Astrocyte of the spinal cord (primary cell): ENCODE measurements around the gene STK39.

Experiments
- DNase-seq: peaks from one replicate; pipeline ENCODE4 v3.0.0; 2011; ENCODE audit warnings: low read depth, low spot score
- H3K4me3 ChIP-seq: 2 replicates; pipeline ENCODE4 v1.5.1; 2011; ENCODE audit warnings: low read depth, mild to moderate bottlenecking, low read length, moderate library complexity
- in situ Hi-C: cut with HindIII; loops from 2 replicates; pipeline ENCODE4 v1.10.0; 2017; ENCODE audit warnings: low sequenced_read_pairs
- TF ChIP-seq, protein P1 (sequence below): IDR thresholded peaks from 2 replicates; pipeline ENCODE4 v1.5.1; 2012; ENCODE audit warnings: low read depth, mild to moderate bottlenecking, low read length, inconsistent platforms

STK39 gene

DNA sequence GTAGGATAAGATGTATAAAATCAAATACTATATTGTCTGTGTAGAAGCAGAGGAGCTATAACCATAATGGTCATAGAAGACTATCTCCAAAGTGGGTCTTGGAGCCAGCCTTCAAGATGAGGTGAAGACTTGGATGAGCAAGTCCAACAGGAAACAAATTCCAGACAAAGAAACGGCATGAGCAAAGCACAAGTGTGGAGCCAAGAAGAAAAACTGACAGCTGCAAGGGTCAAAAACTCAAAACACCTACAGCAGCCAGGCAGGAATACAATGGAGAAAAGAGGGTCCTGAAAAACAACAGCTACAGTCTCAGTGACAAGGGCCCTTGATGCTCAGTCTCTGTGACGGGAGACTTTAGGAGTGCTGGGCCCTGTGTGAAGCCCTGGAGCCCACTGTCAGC, 102.4 kb downstream of the STK39 start:
- in situ Hi-C loops: no loop called here
- no peak for DNase-seq
- TF ChIP-seq, protein P1, sequence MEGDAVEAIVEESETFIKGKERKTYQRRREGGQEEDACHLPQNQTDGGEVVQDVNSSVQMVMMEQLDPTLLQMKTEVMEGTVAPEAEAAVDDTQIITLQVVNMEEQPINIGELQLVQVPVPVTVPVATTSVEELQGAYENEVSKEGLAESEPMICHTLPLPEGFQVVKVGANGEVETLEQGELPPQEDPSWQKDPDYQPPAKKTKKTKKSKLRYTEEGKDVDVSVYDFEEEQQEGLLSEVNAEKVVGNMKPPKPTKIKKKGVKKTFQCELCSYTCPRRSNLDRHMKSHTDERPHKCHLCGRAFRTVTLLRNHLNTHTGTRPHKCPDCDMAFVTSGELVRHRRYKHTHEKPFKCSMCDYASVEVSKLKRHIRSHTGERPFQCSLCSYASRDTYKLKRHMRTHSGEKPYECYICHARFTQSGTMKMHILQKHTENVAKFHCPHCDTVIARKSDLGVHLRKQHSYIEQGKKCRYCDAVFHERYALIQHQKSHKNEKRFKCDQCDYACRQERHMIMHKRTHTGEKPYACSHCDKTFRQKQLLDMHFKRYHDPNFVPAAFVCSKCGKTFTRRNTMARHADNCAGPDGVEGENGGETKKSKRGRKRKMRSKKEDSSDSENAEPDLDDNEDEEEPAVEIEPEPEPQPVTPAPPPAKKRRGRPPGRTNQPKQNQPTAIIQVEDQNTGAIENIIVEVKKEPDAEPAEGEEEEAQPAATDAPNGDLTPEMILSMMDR: no peak
- H3K4me3 ChIP-seq: no peak overlapping the region

DNA sequence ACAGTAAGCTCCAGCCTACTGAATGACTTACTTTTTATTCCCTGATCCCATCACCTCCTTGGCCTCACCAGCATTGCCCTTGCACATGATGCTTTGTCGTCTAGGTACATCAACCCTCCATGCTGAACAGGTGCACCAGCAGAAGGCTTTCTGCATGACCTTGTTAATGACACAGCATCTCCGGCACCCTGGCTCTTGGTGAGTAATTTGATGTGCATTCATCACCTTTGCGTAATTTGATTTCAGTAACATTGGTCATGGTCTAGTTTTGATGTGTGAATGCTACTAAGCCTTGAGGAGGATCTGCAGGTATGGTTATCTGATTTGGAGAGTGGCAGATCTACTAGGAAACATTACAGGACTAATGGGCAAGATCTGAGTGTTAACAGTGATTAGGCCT, 103.6 kb downstream of the STK39 start:
- in situ Hi-C loops: no loop called here
- H3K4me3 ChIP-seq: no peak overlapping the region
- no peak for DNase-seq
- TF ChIP-seq, protein P1: no peak

DNA sequence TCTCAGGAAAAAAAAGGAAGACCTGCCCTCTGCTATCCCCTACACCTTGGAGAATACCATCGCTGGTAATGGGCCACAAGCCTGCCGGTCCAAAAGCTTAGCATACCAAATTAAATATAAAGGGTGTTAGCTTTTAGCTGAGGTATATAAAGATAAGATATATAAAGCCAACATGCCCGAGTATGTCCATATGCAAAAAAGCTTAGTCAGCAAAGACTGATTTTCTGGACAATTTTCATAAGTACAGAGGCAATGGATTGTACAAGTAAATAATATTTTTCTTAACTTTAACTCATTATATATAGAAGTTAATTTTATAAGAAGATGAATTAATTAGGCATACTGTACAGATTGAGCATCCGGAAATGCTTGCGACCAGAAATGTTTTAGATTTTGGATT, 106.5 kb downstream of the STK39 start:
- in situ Hi-C loops: no loop called here
- no peak overlapping the region for H3K4me3 ChIP-seq
- TF ChIP-seq, protein P1: no peak
- DNase-seq: no peak

DNA sequence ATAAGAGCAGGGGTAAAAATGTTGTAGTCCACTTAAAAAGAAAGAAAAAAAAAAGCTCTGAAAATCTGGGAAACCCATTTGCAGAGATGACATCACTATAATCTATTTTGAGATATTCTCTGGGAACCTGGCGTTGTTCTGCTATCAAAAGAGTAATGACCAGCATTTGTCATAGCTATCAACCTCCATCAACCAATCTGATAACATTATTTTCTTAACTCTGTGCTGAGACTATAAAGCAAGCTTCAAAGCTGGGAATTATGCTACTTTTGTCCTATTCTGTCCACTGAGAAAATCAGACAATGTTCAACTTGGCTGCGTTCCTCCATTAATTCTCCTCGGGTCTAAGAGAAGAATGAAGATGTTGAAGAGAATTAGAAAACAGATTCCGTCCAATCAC, 107.5 kb downstream of the STK39 start:
- TF ChIP-seq, protein P1: no peak
- DNase-seq: peak; percentile 17
- no peak overlapping the region for H3K4me3 ChIP-seq
- in situ Hi-C loops: no loop called here

DNA sequence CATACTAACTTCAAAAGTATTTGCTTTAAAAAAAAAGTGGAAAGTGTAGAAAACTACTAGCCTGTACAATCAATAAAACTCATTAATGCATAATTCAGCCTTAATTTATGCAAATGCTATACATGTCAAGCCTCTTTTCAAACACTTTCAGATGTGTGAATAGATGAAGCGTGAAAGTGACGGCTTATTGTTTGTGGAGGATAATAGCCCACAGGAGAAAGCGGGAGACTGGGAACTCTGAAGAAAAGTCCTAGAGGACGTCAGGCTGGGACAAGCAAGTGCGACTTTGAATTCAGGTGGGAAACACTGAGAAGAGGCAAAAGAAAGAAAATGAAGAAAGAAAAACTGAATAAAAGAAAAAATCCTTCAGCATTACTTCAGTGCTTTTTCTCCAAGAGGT, 108.5 kb downstream of the STK39 start:
- no peak for DNase-seq
- in situ Hi-C loops: no loop called here
- TF ChIP-seq, protein P1: no peak

DNA sequence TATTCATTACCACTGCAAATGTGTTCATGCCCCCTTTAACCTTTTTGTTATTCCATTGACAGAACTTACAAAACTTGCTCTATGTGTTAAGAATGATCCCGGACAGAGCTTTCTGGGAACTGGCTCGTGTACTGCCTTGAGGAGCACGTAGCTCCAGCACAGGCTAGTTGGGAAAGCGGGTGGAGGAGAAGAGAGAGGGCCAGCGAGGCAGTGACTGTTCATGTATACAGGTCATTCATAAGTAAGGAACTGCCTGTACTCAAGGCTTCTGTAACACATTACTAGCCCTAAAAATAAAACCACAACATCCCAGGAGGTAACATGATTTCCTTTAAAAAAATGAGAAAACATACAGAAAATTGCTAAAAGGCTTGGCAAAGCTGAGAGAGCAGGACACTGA, 109.0 kb downstream of the STK39 start:
- peak; percentile 69 for DNase-seq
- no peak overlapping the region for H3K4me3 ChIP-seq
- TF ChIP-seq, protein P1: no peak
- in situ Hi-C loops: no loop called here

More for the DNA sequence above, 108.5 kb downstream of the STK39 start:
- no peak overlapping the region for H3K4me3 ChIP-seq
